T-helper 17 cell (primary cell): Measurements from ENCODE around the gene RAP2A. TPM values are rescaled to one million over a fixed set of nuclear protein-coding genes. Genes with fewer than 3 reads are reported as not detected.

Experiments
- ATAC-seq: fragments of 150-1000 bp; cut with Tn5 transposase; 2 replicates; pipeline ENCODE4 v1.10.0; 2021; ENCODE audit warnings: mild to moderate bottlenecking, moderate library complexity
- DNase-seq, 3 donors: peaks; one replicate each; pipeline versions ENCODE4 v3.0.0 to v3.0.0-alpha.2; 2020 to 2021
- H3K9me3 ChIP-seq: one replicate; pipeline ENCODE4 v1.7.0; 2013; ENCODE audit warnings: low read length, mild to moderate bottlenecking; ENCODE audit not compliant: control insufficient read depth, poor library complexity, severe bottlenecking
- H3K27ac Mint-ChIP-seq: one replicate; pipeline ENCODE4 v1.8.0; 2022; ENCODE audit warnings: mild to moderate bottlenecking, moderate library complexity, mixed read lengths
- H3K27me3 Mint-ChIP-seq: one replicate; pipeline ENCODE4 v1.8.0; 2022; ENCODE audit warnings: mixed read lengths
- H3K36me3 Mint-ChIP-seq: one replicate; pipeline ENCODE4 v1.8.0; 2022; ENCODE audit warnings: low read depth, mixed read lengths
- H3K4me1 Mint-ChIP-seq: one replicate; pipeline ENCODE4 v1.8.0; 2022; ENCODE audit warnings: mild to moderate bottlenecking, mixed read lengths
- H3K4me3 Mint-ChIP-seq: one replicate; pipeline ENCODE4 v1.8.0; 2022; ENCODE audit warnings: mild to moderate bottlenecking, moderate library complexity, mixed read lengths
- total RNA-seq, 4 donors: library from RNA in 2 of 4; stranded (reverse) in 2 of 4; gene quantifications; one replicate each; pipeline ENCODE4 v1.2.3 and lab custom pipeline; 2022 to 2026

Gene RAP2A
- total RNA-seq, 2 donors from 2014 or later: 15.3 to 16.2 TPM

DNA sequence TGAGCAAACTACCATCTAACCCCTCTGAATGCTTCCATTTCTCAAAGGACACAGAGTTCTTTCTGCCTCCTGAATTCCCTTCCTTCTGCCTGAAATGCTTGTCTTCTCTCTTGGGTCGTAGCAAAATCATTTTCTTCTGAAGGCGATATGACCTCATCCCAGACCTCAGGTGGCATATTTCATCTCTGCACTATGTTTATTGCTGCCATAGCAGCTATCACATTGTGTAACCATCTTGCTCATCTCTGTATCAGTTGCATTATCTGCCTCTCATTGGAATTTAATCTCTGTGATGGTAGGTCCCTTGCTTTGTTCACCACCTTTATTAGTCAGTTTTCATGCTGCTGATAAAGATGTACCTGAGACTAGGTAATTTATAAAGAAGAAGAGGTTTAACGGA is 32.5 kb upstream of the RAP2A start:
- DNase-seq (no peak), ATAC-seq (no peak)
- no peaks in the 10 kb centered on the region for H3K9me3 ChIP-seq
- no peak overlapping the region for H3K4me3 Mint-ChIP-seq
- H3K36me3 Mint-ChIP-seq: peaks cover 2% of the 10 kb centered on the region
- H3K27me3 Mint-ChIP-seq: no peaks in the 10 kb centered on the region
- no peaks in the 10 kb centered on the region for H3K4me1 Mint-ChIP-seq
- no peak overlapping the region for H3K27ac Mint-ChIP-seq

- Mint-ChIP-seq H3K36me3 (peaks cover 2% of the 10 kb centered on the region), H3K4me3 (no peak overlapping the region), H3K4me1 (no peaks in the 10 kb centered on the region), H3K27ac (no peak overlapping the region), H3K27me3 (no peaks in the 10 kb centered on the region)
- H3K9me3 ChIP-seq: no peaks in the 10 kb centered on the region
- DNase-seq (no peak), ATAC-seq (no peak)
Measured at GRCh38 chr13:97403893-97404750, 29.8 kb upstream of the RAP2A start.

GRCh38 chr13:97407540-97407939 is 26.4 kb upstream of the RAP2A start:
- no peak for ATAC-seq
- Mint-ChIP-seq H3K36me3 (no peaks in the 10 kb centered on the region), H3K4me3 (no peak overlapping the region), H3K4me1 (no peaks in the 10 kb centered on the region), H3K27me3 (no peaks in the 10 kb centered on the region), H3K27ac (no peak overlapping the region)
- H3K9me3 ChIP-seq: no peaks in the 10 kb centered on the region
- no peak for DNase-seq

GRCh38 chr13:97408938-97409337 is 25.0 kb upstream of the RAP2A start:
- ATAC-seq (no peak), DNase-seq (no peak)
- H3K4me3 Mint-ChIP-seq: no peak overlapping the region
- peaks cover 1% of the 10 kb centered on the region for H3K27me3 Mint-ChIP-seq
- H3K9me3 ChIP-seq: no peaks in the 10 kb centered on the region
- no peaks in the 10 kb centered on the region for H3K4me1 Mint-ChIP-seq
- H3K27ac Mint-ChIP-seq: no peak overlapping the region
- H3K36me3 Mint-ChIP-seq: no peaks in the 10 kb centered on the region

GRCh38 chr13:97411984-97412383 is 22.0 kb upstream of the RAP2A start:
- Mint-ChIP-seq H3K4me1 (no peaks in the 10 kb centered on the region), H3K4me3 (no peak overlapping the region), H3K27me3 (peaks cover 9% of the 10 kb centered on the region), H3K27ac (no peak overlapping the region), H3K36me3 (no peaks in the 10 kb centered on the region)
- ATAC-seq (no peak), DNase-seq (no peak)
- no peaks in the 10 kb centered on the region for H3K9me3 ChIP-seq

DNA sequence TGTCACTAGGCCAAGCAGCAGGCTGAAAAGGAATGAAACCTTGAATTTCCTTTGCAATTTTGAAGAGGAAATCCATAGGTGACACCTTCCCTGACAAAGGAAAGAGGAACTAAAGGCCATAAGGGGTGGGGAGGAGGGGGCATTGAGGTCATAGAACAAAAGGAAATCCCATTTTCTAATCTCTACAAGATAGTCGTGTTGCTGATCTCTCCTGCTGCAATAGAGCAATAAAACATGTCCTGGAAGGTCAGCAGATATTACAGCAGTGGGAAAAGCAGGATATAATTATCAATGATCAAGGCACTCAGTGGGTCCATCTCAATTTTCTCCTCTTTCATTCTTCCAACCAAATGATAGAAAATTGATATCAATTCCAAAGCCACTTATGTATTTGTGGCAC is 20.3 kb upstream of the RAP2A start:
- Mint-ChIP-seq H3K36me3 (no peaks in the 10 kb centered on the region), H3K4me3 (no peak overlapping the region), H3K27me3 (peaks cover 21% of the 10 kb centered on the region), H3K27ac (no peak overlapping the region), H3K4me1 (no peaks in the 10 kb centered on the region)
- no peak for ATAC-seq
- no peaks in the 10 kb centered on the region for H3K9me3 ChIP-seq
- no peak for DNase-seq

GRCh38 chr13:97414392-97414791 is 19.6 kb upstream of the RAP2A start:
- no peak for ATAC-seq
- no peak overlapping the region for H3K4me3 Mint-ChIP-seq
- H3K9me3 ChIP-seq: no peaks in the 10 kb centered on the region
- DNase-seq: no peak
- H3K27ac Mint-ChIP-seq: no peak overlapping the region
- H3K4me1 Mint-ChIP-seq: no peaks in the 10 kb centered on the region
- no peaks in the 10 kb centered on the region for H3K36me3 Mint-ChIP-seq
- peaks cover 25% of the 10 kb centered on the region for H3K27me3 Mint-ChIP-seq

DNA sequence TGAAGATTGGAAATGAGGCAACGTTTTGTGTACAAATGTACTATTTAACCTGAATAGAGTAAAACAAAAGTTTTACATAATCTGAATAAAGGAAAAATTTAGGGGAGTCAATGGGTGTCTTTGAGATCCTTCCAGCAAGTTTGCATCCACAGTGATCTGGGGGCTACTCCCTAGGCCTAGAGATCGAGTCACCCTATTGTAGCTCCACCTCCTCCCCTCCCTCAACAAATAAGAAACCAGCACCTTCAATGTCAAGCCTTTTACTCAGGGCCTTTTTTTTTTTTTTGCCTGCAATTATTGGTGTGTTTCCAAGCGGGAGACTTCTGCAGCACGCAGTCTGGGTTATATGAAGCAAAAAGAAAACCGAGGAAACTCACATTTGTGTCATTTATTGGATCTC is 16.3 kb upstream of the RAP2A start:
- ATAC-seq: no peak
- H3K4me3 Mint-ChIP-seq: no peak overlapping the region
- no peaks in the 10 kb centered on the region for H3K36me3 Mint-ChIP-seq
- no peaks in the 10 kb centered on the region for H3K4me1 Mint-ChIP-seq
- DNase-seq: no peak
- peaks cover 29% of the 10 kb centered on the region for H3K27me3 Mint-ChIP-seq
- no peak overlapping the region for H3K27ac Mint-ChIP-seq
- no peaks in the 10 kb centered on the region for H3K9me3 ChIP-seq

GRCh38 chr13:97422118-97423054 is 11.6 kb upstream of the RAP2A start:
- Mint-ChIP-seq H3K4me1 (no peaks in the 10 kb centered on the region), H3K36me3 (no peaks in the 10 kb centered on the region), H3K27ac (no peak overlapping the region), H3K27me3 (peaks cover 42% of the 10 kb centered on the region), H3K4me3 (no peak overlapping the region)
- DNase-seq (no peak), ATAC-seq (no peak)
- H3K9me3 ChIP-seq: no peaks in the 10 kb centered on the region

DNA sequence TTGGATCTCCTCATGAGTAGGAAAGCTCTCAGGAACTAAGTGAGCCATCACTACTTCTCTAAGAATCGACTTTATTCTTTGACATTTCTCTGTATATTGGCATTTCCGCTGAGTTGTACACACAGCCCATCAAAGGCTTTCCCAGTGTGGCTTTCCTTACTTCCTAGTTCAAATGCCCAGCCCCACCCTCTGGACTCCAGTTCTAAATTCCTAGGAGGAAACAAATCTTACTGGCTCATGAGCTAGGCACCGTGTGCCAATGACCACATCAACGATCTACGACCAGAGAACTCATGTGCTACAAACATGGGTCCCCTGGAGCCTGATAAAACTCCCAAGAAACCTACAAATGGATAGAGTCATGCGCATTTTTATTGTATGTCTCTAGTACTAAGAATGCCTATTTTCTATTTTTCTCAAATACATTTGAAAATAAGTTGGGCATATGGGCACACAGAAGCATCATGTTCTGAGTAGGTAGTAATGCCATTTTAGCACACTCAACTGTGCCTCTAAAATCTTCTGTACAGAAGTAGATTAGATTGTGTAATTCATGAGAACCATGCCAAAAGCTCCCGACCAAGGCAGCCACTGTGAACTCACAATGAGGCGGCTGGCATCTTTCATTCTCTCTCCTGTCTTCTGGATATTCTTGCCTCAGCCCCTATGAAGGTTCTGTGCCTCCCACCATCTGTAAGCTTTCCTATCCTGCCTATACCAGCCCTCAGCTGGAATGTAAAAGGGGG is 10.5 kb upstream of the RAP2A start:
- H3K9me3 ChIP-seq: no peaks in the 10 kb centered on the region
- ATAC-seq (no peak), DNase-seq (no peak)
- no peaks in the 10 kb centered on the region for H3K36me3 Mint-ChIP-seq
- no peak overlapping the region for H3K4me3 Mint-ChIP-seq
- no peak overlapping the region for H3K27ac Mint-ChIP-seq
- no peaks in the 10 kb centered on the region for H3K4me1 Mint-ChIP-seq
- peaks cover 32% of the 10 kb centered on the region for H3K27me3 Mint-ChIP-seq

DNA sequence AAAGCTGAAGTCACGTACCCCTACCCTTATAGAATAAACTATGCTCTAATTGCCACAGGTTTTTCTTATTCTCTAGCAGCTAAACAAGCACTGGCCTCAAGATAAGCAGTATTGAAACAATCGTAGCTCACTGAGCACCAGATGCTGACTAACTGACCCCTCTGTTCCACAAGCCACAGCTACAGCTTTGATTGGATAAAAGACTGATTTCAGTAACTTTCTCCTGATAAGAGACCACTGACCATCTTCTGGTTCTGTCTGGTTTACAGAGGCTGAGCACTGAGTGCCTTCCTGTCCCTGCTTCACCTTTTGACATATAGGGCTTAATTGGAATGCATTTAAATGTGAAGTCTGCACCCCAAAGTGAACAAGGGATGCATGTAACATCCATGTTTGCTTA is 8.4 kb upstream of the RAP2A start:
- no peak for DNase-seq

GRCh38 chr13:97426695-97427094 is 7.3 kb upstream of the RAP2A start:
- peaks cover 36% of the 10 kb centered on the region for H3K27me3 Mint-ChIP-seq
- DNase-seq: no peak
- no peaks in the 10 kb centered on the region for H3K36me3 Mint-ChIP-seq
- no peak overlapping the region for H3K4me3 Mint-ChIP-seq
- no peaks in the 10 kb centered on the region for H3K9me3 ChIP-seq
- no peak for ATAC-seq
- H3K27ac Mint-ChIP-seq: no peak overlapping the region
- peaks cover 2% of the 10 kb centered on the region for H3K4me1 Mint-ChIP-seq

More for the DNA sequence above, 8.4 kb upstream of the RAP2A start:
- H3K9me3 ChIP-seq: no peaks in the 10 kb centered on the region
- no peak for ATAC-seq
- H3K4me3 Mint-ChIP-seq: no peak overlapping the region
- no peaks in the 10 kb centered on the region for H3K36me3 Mint-ChIP-seq
- peaks cover 36% of the 10 kb centered on the region for H3K27me3 Mint-ChIP-seq
- H3K4me1 Mint-ChIP-seq: peaks cover 2% of the 10 kb centered on the region
- H3K27ac Mint-ChIP-seq: no peak overlapping the region

GRCh38 chr13:97429681-97430081 is 4.3 kb upstream of the RAP2A start:
- peaks cover 2% of the 10 kb centered on the region for H3K36me3 Mint-ChIP-seq
- ATAC-seq: no peak
- no peak for DNase-seq

More at GRCh38 chr13:97429681-97430081, 4.3 kb upstream of the RAP2A start:
- Mint-ChIP-seq H3K27ac (no peak overlapping the region), H3K4me3 (no peak overlapping the region), H3K27me3 (peaks cover 26% of the 10 kb centered on the region), H3K4me1 (peaks cover 4% of the 10 kb centered on the region)
- H3K9me3 ChIP-seq: no peaks in the 10 kb centered on the region
